Bronchial epithelial cell (primary cell): ENCODE results near the gene SRP72. TPM values are rescaled to one million over a fixed set of nuclear protein-coding genes. Genes with fewer than 3 reads are reported as not detected.

Source experiments
- total RNA-seq: library from RNA; depleted of rRNA; stranded (reverse); fragments of >200 nt; gene quantifications from 2 replicates; pipeline ENCODE4 v1.2.1, GENCODE V29; 2014

Gene SRP72
- total RNA-seq, 1 donor from 2014 or later = 73.7 TPM

Other genes starting within 250 kb of the SRP72 start
- gene AASDH, start 80.1 kb upstream of the SRP72 start, total RNA-seq = 12.9 and 28.9 TPM in 2 replicates
- 17.4 and 33.2 TPM in 2 replicates for gene PPAT, start 32.0 kb upstream of the SRP72 start, total RNA-seq
- 19.5 and 29.7 TPM in 2 replicates for gene PAICS, start 31.4 kb upstream of the SRP72 start, total RNA-seq
- gene ARL9, start 38.2 kb downstream of the SRP72 start, total RNA-seq = under 0.01 TPM in 2 replicates
- 30.8 and 194 TPM in 2 replicates for gene HOPX, start 213.7 kb downstream of the SRP72 start, total RNA-seq